KMS-11 (cell line): Measurements from ENCODE around the gene BIK.
A peak's percentile ranks its signal among the peaks of the same experiment; 100 is the strongest.

ENCODE experiments used
- H2AFZ ChIP-seq: fragments of 200-600 bp; sonication (generic); 2 replicates; pipeline ENCODE4 v1.6.1; 2016; ENCODE audit warnings: antibody characterized with exemption, mixed run types, low read depth
- H3K27ac ChIP-seq: fragments of 200-600 bp; sonication (generic); 2 replicates; pipeline ENCODE4 v1.6.1; 2016; ENCODE audit warnings: mild to moderate bottlenecking, mixed run types
- H3K27me3 ChIP-seq: fragments of 200-600 bp; sonication (generic); 2 replicates; pipeline ENCODE4 v1.6.1; 2017; ENCODE audit warnings: mild to moderate bottlenecking, low read depth, mixed run types, moderate library complexity; ENCODE audit not compliant: insufficient read depth
- H3K36me3 ChIP-seq: fragments of 200-600 bp; sonication (generic); 2 replicates; pipeline ENCODE4 v1.6.1; 2017; ENCODE audit warnings: mild to moderate bottlenecking, mixed run types; ENCODE audit not compliant: insufficient read depth
- H3K4me1 ChIP-seq: fragments of 200-600 bp; sonication (generic); 2 replicates; pipeline ENCODE4 v1.6.1; 2016; ENCODE audit warnings: mild to moderate bottlenecking, low read depth, mixed run types; ENCODE audit not compliant: poor library complexity, severe bottlenecking
- H3K4me2 ChIP-seq: fragments of 200-600 bp; sonication (generic); 2 replicates; pipeline ENCODE4 v1.7.0; 2016; ENCODE audit warnings: mild to moderate bottlenecking, mixed run types
- H3K4me3 ChIP-seq: fragments of 200-600 bp; sonication (generic); IDR thresholded peaks from 2 replicates; pipeline ENCODE4 v1.6.1; 2017; ENCODE audit warnings: low read depth, low read length, mixed read lengths; ENCODE audit not compliant: insufficient read depth
- H3K79me2 ChIP-seq: fragments of 200-600 bp; sonication (generic); 2 replicates; pipeline ENCODE4 v1.6.1; 2016; ENCODE audit warnings: low read depth, mixed run types; ENCODE audit not compliant: insufficient read depth
- H3K9ac ChIP-seq: fragments of 200-600 bp; sonication (generic); 2 replicates; pipeline ENCODE4 v1.6.1; 2016; ENCODE audit warnings: mild to moderate bottlenecking, mixed run types
- H4K20me1 ChIP-seq: fragments of 200-600 bp; sonication (generic); 2 replicates; pipeline ENCODE4 v1.6.1; 2016; ENCODE audit warnings: mild to moderate bottlenecking, mixed run types; ENCODE audit not compliant: insufficient read depth
- CTCF ChIP-seq: fragments of 200-600 bp; sonication (generic); conservative IDR thresholded peaks from 2 replicates; pipeline ENCODE4 v1.6.1; 2017; ENCODE audit warnings: low read depth, mild to moderate bottlenecking, antibody characterized with exemption, low read length, moderate library complexity, mixed read lengths

Gene BIK

GRCh38 chr22:43118953-43119458 lies 8.5 kb downstream of the BIK start:
- Histone ChIP-seq H2AFZ (no peak overlapping the region), H3K4me2 (no peak overlapping the region), H3K27me3 (no peaks in the 10 kb centered on the region), H3K79me2 (no peaks in the 10 kb centered on the region), H3K4me1 (no peaks in the 10 kb centered on the region), H4K20me1 (no peaks in the 10 kb centered on the region), H3K9ac (no peak overlapping the region), H3K4me3 (no peak overlapping the region), H3K36me3 (no peaks in the 10 kb centered on the region), H3K27ac (no peak overlapping the region)
- TF ChIP-seq CTCF, result no peak

DNA sequence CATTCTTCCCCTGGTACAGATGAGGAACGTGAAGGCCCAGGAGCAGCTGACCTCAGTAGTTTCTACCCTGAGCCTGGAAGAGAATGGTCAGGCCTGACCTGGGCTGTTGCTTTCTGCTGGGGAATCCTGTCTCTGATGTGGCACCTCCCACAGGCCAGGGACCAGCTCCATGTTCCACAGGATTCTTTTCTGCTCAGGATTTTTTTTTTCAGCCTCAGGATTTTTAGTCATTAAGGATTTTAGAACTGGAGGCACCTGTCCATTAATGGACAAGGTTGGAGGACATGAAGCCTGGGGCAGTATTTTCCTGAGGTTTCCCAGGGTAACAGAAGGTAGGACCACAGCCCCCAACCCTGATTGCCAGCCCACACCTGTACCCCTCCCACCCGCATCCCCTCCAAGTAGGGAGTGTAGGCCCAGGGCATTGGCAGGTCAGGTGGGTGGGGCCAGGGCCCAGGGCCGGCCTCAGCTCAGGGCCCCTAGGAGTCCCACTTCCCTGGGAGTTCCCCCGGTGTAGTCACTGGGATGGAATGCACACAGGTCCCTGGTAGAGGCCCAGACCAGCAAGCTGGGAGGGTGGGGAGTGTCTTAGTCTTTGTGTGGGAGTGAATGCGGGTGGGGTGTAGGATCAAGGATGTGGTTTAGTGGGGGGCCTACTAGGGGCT lies 16.1 kb downstream of the BIK start:
- Histone ChIP-seq H3K79me2 (no peaks in the 10 kb centered on the region), H3K36me3 (no peaks in the 10 kb centered on the region), H3K9ac (no peak overlapping the region), H3K4me2 (no peak overlapping the region), H3K27me3 (no peaks in the 10 kb centered on the region), H3K4me1 (peaks cover 41% of the 10 kb centered on the region), H2AFZ (no peak overlapping the region), H4K20me1 (no peaks in the 10 kb centered on the region), H3K27ac (no peak overlapping the region), H3K4me3 (no peak overlapping the region)
- TF ChIP-seq CTCF, result no peak

- H3K9ac ChIP-seq, result no peak overlapping the region
- H4K20me1 ChIP-seq, result no peaks in the 10 kb centered on the region
- peaks cover 41% of the 10 kb centered on the region for H3K4me1 ChIP-seq
- H2AFZ ChIP-seq, result no peak overlapping the region
- no peaks in the 10 kb centered on the region for H3K79me2 ChIP-seq
- no peak overlapping the region for H3K4me3 ChIP-seq
- H3K27me3 ChIP-seq, result no peaks in the 10 kb centered on the region
- H3K27ac ChIP-seq, result no peak overlapping the region
- H3K36me3 ChIP-seq, result no peaks in the 10 kb centered on the region
- no peak for TF ChIP-seq CTCF
- no peak overlapping the region for H3K4me2 ChIP-seq
Observed at GRCh38 chr22:43127166-43127908, 16.8 kb downstream of the BIK start.

GRCh38 chr22:43128116-43128515 lies 17.6 kb downstream of the BIK start:
- no peaks in the 10 kb centered on the region for H3K36me3 ChIP-seq
- no peak overlapping the region for H2AFZ ChIP-seq
- no peaks in the 10 kb centered on the region for H3K79me2 ChIP-seq
- no peak overlapping the region for H3K9ac ChIP-seq
- H3K27ac ChIP-seq, result no peak overlapping the region
- peak overlapping the region; percentile 77; the same call in 1 of the 2 replicates for H3K4me2 ChIP-seq
- no peak overlapping the region for H3K4me3 ChIP-seq
- TF ChIP-seq CTCF, result no peak
- peaks cover 41% of the 10 kb centered on the region for H3K4me1 ChIP-seq
- H4K20me1 ChIP-seq, result no peaks in the 10 kb centered on the region
- no peaks in the 10 kb centered on the region for H3K27me3 ChIP-seq
